ENCODE results near the gene ULK4. TPM values are rescaled to one million over a fixed set of nuclear protein-coding genes. Genes with fewer than 3 reads are reported as not detected.

ULK4 gene
- total RNA-seq, 1 donor = 23.2 TPM

- no peak for DNase-seq (ENCODE audit: low read depth in 2 of 3, low spot score in 2 of 3)
Observed at GRCh38 chr3:41207355-41207754, 754.5 kb downstream of the ULK4 start.

DNA sequence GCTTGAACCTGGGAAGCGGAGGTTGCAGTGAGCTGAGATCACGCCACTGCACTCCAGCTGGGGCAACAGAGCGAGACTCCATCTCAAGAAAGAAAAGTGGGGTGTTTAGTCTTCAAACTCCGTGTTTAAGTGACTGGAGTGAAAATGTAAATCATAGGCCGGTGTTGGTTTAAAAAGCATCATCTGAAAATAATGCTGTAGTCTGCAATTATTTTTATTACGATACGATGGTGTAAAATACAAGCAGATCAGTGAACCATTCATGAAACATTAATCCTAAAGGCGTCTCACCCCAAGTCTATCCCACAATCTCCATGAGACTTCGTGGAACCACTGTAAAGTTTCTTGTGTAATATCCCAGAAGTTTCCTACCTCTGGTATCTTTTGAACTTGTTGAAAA, 756.3 kb downstream of the ULK4 start:
- no peak for DNase-seq (ENCODE audit: low read depth in 2 of 3, low spot score in 2 of 3)

DNA sequence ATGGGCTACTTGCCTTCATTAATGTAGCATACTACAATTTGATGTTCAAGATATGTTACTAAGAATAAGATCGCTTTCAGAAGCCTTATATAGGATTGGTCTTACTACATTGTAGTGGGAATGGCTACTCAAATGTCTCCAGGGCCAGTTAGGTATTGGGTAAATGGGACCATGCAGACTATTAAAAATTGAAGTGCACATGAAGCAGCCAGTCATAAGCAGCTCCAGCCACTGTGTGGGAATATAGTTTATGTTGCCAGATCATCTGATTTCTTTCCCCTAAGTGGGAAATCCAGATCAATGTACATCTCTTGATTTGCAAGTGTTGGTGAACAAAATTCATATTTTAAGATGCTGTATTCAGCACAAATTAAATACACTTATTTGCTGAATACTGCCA, 757.5 kb downstream of the ULK4 start:
- DNase-seq (ENCODE audit: low read depth in 2 of 3, low spot score in 2 of 3) = no peak

DNA sequence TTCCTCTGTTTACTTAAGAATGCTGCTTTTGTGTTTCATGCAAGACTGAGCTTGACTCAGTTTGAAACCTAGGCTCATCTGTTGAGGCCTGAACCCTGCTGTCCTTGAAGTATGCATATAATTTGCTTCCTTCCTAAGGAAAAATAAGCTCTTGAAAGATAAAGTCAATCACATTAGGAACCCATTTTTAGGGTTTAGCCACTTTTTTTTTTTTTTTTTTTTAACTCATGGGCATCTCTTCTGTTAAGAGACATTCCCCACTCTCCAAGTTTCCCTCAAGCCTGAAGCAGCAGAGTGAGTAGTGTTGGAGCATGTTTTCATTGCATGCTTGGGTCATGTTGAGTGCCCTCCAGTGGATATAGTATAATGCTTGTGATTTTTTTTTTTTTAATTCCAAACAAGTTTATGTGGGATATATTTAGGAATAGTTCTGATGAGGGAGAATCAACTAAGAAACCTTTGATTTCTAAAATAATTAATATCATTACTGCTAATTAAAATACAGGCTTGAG, 759.0 kb downstream of the ULK4 start:
- peak in 1 of 3 donors; percentile 37 for DNase-seq (ENCODE audit: low read depth in 2 of 3, low spot score in 2 of 3)

- DNase-seq (ENCODE audit: low read depth in 2 of 3, low spot score in 2 of 3) = no peak
Observed at GRCh38 chr3:41202075-41202833, 759.6 kb downstream of the ULK4 start.

DNA sequence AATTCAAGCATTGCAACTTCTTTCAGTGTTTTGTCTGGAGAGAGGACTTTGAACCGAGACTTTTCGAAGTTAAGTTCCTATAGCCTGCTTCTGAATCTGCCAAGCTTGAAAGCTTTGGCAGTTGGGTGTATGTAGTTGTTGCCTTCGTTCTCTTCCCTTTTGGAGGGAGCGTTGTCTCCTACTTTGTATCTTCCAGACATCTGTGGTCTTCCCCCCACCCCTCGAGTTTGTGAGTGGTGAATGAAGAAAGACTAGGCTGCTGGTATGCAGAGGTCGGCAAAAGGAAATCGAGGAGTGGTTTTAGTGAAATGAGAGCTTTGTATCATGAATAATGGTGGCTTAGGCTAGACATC, 761.3 kb downstream of the ULK4 start:
- peak in 2 of 3 donors; percentile 21 to 43 for DNase-seq (ENCODE audit: low read depth in 2 of 3, low spot score in 2 of 3)

DNA sequence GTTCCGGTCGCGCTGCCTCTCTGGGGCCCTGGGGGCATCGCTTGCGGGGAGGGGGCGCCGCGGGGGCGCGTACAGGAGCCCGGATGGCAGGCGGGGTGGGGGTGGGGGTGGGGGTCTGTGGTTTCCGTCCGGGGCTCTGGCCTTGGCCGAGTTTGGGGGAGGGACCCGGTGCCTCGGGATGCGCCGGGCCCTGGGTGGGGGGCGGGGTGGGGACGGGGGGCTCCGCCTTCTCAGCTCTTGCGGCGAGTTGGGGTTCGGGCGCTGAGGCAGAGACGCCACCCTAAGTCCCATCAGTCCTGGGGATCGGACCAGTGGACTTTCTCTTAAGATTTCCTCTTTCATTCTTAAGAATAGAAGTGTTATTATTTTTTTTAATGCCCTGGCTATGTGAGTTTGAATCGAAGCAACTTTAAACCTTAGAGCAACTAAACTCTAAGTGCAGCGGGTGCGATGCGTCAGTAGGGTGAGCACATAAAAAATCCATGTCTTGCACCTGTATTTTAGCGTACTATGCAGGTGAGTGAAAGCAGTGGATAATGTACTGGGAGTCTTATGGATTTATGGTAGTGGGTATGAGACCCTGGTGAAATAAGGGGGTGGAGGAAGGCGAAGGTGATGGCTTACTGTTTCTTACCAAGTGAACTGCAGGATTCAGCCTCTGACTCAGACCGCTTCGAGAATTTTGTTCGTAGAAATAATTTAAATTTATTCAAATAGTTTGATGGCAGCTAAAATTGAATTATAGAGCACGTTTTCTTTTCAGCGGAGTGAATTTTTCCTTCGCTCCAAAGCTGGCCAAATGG, 761.8 kb downstream of the ULK4 start:
- DNase-seq (ENCODE audit: low read depth in 2 of 3, low spot score in 2 of 3) = peak in 2 of 3 donors; percentile 56 to 60

- peak; percentile 89 to 94 (median 94) for DNase-seq (ENCODE audit: low read depth in 2 of 3, low spot score in 2 of 3)
Observed at GRCh38 chr3:41198950-41199865, 762.7 kb downstream of the ULK4 start, which contains the start of gene CTNNB1. TSS of gene CTNNB1 (plus strand) at chr3:41199505. CDS start at chr3:41224069, 24,564 bp downstream.

GRCh38 chr3:41198526-41198925, 763.4 kb downstream of the ULK4 start:
- peak in 2 of 3 donors; percentile 40 to 57 for DNase-seq (ENCODE audit: low read depth in 2 of 3, low spot score in 2 of 3)

DNA sequence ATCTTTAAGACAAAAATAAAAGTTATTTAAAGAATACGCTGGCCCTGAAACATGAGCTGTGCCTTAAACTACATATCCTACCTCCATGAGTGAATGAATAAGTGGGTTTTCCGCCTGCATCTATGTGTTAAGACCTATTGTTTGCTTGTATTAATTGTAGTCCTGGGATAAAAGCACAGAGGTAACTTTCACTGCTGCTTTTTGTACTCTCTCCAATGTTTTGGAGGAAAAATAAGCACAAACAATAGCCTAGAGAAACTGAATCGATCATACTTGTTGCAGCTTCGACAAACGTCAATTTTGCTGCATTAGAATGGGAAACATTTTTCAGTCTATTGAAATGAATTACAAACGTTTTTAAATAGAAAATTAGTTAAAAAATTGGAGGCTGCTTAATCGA, 763.9 kb downstream of the ULK4 start:
- DNase-seq (ENCODE audit: low read depth in 2 of 3, low spot score in 2 of 3) = no peak

Small RNAs within 50 kb of the gene (small RNA-seq; reads per million reads assigned to genes)
- not detected for gene ATP6V0E1P2
- not detected for gene RF00019
- not detected for gene RF00096
- gene RF00602 = not detected

Other genes with a start within 250 kb of the ULK4 start
- gene TRAK1, start 129.3 kb upstream of the ULK4 start, total RNA-seq = 36.9 TPM

All from hematopoietic multipotent progenitor cell (in vitro differentiated cells).